HG03378 (cell line): ENCODE data around the gene PDPK1.

Experiments used
- ATAC-seq: cut with Tn5 transposase; IDR thresholded peaks from one replicate; pipeline ENCODE4 v1.9.1; 2021; ENCODE audit warnings: mild to moderate bottlenecking, moderate library complexity; ENCODE audit not compliant: unreplicated experiment

The PDPK1 gene

DNA sequence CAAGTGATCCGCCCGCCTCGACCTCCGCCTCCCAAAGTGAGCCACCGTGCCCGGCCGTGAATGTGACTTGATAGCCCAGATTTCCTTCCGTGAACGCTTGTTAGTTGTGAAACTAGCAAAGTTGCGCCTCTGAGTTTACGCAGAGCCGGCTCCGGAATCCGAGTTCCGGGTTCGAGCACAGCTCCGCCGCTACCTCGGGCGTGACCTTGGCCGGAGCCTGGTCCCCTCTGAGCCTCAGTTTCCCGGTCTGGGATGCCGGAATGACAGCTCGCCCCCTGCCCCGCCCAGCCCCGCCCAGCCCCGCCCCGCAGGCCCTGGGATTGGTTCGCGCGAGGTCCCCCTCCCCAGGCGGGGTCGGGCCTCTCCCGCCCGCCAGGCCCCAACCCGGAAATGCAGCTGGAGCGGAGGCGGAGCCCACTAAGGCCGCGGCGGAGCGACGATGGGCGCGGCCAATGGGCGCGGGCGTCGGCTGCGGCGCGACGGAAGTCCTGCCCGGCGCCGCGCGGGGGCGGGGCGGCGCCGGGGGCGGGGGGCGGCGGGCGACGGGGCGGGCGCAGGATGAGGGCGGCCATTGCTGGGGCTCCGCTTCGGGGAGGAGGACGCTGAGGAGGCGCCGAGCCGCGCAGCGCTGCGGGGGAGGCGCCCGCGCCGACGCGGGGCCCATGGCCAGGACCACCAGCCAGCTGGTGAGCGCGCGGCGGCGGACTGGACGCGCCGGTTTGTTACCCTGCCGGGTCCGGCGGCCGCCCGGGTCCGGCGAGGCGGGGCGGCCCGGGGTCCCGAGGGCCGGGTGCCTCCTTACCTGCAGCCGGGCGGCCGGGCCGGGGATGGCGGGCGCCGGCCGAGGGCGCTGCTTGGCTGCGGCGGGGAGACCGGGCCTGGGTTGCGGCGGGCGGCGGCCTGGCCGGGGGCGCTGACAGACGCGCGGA lies at the start of gene PDPK1:
Gene PDPK1, plus strand, starts transcription at position 571 of the 929 bp plus-strand sequence. Its CDS starts 92 bp downstream, at position 663.
- peak; percentile 45 for ATAC-seq

DNA sequence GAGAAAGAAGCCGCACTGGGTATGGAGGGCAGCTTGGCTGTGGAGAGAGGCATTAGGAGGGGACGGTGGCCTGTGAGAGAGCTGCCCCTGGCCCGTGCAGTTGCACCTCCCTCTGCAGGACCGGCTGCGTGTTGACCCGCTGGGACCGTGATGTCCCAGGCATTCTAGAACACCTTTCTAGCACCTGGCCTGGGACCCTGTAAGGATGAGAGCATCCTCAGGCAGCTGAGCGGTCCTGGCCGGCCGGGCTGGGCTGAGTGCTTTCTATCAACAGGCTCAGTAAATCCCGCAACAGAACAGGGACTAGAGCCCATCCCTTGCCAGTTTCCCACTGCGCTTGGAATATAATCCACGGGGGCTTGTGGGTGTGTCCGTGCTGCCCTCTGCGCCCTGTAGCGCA lies 48.2 kb upstream of the PDPK1 start:
- no peak for ATAC-seq

DNA sequence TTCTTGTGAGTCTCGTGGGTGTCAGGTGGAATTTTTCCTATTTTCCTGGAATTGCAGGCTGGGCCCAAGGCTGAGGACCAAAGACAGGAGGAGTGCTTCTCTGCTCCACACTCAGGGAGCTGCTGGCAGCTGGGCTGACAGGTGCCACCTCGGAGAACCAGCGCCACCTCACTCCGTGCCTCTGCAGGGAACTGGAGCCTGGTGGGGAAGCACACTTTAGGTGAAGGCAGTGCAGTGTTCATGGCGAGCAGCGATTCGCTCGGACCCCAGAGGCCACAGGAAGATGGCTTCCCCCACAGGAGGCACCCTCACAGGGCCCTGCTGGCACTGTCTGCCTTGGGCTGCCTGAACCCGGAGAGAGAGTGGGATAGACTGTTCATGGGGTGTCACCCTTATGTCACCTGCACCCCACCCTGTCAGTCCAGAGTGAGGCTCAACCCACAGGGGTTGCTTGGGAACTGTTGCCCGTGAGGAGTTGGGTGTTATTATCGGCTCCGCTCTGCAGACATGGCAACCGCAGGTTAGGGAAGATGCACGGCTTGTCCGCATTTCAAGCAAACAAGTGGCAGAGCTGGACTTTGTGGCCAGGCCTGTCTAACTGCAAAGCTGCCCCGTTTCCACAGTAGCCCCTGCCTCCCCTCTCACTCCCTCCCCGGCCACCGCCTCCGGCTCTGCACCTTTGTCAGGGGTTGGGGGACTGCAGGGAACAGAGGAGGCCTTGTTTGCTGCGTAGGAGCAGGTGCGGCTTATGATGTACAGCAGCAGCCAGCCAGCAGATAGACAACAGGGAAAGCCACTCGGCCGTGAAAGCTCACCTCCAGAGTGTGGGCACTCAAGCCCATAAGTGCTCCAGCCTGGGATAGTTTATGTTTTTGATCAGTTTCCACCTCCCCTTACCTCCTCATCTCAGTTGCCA lies 47.4 kb upstream of the PDPK1 start:
- no peak for ATAC-seq

DNA sequence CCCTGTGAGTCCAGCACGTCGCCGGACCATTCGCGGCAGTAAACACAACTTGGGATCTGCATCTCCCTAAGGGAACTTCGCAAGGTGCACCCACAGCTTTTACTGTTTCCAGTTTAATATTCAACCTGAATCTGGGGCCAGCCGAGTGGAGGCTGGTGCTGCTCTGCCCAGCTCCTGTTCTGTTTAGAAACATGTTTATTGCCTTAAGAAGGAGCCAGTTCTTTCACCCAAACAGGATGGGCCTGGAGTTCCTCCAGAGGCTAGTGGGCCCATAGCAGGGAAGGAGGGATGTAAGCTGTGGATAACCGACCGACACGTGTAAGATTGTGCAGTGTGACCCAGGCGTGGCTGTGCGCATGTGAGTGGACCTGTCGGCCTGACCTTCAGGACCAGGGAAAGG lies 45.5 kb upstream of the PDPK1 start:
- ATAC-seq = no peak

DNA sequence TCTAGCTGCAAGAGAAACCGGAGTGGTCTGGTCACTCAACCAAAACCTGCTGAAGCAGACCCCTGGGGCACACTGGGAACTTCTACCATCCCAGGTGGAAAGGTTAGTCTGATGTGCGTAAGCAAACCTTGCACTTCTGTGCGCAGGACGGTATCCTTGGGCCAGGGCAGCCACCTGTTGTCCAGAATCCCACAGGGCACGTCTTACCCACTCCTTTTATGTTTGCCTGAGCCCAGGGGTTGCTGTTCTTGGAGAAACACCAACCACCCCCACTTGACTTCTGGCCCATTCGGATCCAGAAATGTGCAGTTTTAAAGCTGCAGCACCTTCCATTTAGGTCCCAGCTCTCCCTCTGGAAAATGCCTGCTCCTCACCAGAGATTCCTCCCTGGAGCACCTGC lies 44.2 kb upstream of the PDPK1 start:
- no peak for ATAC-seq

DNA sequence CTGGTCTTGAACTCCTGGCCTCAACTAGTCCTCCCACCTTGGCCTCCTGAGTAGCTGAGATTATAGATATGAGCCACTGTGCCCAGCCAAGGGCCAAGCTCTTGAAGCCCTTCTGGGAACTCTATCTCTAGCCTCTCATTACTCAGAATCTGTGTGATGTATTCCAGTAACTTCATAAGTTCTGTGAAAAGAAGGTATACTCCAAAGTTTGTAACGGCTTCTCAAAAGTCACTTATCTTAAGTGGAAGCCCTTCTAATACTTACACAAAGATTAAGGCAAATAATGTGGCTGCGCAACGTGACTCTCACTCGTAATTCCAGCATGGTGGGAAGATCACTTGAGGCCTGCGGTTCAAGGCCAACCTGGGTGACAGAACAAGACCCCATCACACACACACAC lies 43.2 kb upstream of the PDPK1 start:
- no peak for ATAC-seq

DNA sequence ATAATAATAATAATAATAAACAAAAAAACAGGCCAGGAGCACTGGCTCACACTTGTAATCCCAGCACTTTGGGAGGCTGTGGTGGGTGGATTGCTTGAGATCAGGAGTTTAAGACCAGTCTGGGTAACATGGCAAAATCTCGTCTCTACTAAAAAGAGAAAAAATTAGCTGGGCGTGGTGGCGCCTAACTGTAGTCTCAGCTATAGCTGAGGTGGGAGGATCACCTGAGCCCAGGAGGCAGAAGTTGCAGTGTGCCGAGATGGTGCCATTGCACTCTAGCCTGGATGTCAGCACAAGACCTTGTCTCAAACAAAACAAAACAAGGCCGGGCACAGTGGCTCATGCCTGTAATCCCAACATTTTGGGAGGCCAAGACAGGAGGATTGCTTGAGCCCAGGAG lies 42.8 kb upstream of the PDPK1 start:
- ATAC-seq = no peak

DNA sequence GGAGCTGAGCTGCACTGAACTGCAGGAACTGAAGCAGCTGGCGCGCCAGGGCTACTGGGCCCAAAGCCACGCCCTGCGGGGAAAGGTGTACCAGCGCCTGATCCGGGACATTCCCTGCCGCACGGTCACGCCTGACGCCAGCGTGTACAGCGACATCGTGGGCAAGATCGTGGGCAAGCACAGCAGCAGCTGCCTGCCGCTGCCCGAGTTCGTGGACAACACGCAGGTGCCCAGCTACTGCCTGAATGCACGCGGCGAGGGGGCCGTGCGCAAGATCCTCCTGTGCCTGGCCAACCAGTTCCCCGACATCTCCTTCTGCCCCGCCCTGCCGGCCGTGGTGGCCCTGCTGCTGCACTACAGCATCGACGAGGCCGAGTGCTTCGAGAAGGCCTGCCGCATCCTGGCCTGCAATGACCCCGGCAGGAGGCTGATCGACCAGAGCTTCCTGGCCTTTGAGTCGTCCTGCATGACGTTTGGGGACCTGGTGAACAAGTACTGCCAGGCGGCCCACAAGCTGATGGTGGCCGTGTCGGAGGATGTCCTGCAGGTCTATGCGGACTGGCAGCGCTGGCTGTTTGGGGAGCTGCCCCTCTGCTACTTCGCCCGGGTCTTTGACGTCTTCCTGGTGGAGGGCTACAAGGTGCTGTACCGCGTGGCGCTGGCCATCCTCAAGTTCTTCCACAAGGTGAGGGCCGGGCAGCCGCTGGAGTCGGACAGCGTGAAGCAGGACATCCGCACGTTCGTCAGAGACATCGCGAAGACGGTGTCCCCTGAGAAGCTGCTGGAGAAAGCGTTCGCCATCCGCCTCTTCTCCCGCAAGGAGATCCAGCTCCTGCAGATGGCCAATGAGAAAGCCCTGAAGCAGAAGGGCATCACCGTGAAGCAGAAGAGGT lies 41.4 kb upstream of the PDPK1 start:
- no peak for ATAC-seq

DNA sequence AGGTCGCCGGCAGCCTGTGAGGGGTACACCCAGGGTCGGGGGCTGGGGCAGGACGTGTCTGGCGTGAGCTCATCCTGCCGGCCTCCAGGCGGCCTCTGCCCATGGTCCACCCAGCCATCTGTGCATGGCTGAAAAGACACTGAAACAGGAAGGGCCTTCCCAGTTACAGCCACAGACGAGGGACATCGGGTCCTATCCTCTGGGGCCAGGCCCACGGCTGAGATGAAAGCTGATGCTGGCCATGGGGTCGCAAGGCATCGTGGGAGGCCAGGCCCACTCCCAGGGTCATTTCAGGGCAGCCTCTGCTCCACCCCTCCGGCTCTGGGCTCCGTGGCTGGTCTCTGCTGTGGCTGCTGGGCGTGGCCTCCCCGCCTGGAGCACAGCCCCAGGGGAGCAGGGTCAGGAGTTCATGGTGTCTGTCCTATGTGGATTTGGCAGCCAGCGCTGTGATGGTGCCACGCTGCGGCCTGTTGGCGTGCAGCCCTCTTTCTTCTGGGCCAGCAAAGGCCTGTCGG lies 40.6 kb upstream of the PDPK1 start:
- no peak for ATAC-seq

DNA sequence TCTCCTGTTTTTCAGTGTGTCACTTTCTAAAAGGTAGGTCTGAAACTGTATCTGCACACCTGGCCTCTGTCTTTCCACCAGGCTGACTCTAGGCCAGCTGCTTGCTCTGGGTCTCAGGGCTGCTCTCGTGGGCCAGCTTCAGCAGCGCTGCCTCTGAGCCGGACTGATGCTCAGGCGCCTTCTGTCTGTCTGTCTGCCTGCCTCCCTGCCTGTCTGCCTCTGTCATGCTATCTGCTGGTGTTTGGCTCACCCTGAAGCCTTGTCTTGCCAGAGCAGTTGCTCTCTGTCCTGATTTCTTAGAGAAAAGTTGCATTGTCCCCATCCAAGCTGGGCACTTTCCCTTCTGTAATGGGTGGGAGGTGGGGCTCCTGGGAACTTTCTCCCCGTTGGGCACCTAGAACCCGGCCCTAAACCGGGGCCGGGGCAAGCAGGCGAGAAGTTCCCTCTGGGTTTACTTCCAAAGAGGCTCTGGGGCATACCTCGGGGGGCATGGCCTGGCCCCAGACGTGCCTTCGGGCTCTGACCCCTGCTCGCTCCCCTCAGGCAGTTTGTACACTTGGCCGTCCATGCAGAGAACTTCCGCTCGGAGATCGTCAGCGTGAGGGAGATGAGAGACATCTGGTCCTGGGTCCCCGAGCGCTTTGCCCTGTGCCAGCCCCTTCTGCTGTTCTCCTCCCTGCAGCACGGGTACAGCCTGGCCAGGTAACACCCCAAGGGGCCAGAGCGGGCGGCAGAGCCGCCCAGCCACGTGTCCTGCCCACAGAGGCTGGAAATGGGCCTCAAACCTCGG lies 39.9 kb upstream of the PDPK1 start:
- no peak for ATAC-seq

DNA sequence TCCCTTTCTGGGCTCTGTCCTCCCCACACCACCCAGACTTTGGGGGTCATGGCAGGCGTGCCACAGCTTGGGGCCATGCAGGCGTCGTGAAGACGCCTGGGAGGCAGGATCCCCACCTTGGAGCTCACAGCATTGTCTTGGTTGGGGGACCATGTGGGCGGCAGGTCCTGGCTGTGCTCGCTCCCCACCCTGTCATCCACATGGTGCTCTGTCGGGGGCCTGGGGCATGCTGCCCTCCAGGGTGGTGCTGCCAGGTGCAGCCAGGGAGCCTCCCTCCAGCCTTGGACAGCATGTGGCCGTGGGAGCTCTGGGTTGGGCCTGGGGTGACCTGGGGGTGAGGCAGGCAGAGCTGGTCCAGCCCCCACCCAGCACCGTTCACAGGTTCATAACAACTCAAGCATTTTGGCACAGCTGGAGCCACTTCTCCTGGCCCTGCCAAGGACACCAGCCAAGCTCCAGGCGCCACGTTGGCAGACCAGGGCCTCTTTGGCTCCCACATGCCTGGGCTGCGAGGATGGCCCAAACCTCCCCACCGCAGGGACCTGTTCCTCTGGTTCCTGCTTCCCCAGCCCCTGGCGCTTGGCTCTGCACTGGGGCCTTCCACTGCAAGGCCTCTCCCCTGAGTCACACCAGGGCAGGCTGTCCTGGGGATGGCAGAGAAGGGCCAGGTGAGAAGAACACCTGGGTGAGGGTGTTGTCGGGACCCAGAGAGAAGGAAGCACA lies 39.1 kb upstream of the PDPK1 start:
- ATAC-seq = no peak

DNA sequence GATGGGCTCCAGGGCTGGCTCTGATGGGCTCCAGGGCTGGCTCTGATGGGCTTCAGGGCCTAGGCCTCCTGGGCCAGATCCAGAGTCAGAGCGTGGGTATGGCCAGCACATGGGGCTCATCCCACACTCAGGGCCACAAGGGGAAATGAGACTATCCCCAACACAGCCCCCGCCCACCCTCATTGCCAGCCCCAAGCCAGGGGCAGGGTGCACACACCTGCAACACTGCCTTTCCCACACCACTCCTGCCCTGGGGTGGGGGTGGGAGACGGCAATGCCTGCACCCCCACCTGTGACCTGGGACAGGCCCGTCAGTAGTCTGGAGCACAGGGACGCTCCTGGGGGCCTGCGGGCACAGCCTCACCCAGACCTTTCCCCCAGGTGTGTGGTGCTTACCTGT lies 38.4 kb upstream of the PDPK1 start:
- no peak for ATAC-seq

DNA sequence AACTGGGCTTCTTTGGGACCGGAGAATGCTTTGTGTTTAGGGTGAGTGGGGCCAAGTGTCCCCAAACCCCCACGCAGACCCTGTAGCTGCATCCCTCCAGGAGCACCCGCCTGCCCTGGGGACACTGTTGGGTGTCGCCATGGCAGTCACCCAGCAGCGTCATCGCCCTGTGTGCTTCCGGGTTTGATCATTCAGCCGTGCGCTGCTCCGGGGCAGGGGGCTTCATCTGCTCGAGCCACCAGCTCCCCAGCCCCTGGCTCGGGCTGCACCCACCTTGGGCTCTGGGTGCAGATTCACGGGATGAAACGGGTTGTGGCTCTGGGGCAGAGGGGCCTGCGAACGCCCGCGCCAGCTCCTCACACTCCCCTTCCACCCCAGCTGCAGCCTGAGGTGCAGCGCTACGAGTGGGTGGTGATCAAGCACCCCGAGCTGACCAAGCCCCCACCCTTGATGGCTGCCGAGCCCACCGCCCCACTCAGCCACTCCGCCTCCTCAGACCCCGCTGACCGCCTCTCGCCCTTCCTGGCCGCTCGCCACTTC lies 37.9 kb upstream of the PDPK1 start:
- ATAC-seq = no peak

DNA sequence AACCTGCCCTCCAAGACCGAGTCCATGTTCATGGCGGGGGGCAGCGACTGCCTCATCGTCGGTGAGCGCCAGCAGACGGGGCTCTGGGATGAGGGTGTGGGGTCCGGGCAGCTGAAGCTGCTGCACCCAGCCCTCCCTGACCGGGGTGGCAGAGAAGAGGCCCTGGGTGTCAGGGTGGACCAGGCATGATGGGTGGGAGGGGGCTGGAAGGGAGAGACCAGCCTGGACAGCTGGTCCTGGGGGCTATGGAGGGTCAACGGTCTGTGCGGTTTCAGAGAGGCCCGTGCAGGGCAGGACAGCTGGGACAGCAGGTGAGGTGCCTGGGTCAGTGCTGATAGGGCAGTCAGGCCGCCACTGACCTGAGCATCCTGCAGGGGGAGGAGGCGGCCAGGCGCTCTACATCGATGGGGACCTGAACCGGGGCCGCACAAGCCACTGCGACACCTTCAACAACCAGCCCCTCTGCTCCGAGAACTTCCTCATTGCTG lies 37.3 kb upstream of the PDPK1 start:
- no peak for ATAC-seq

DNA sequence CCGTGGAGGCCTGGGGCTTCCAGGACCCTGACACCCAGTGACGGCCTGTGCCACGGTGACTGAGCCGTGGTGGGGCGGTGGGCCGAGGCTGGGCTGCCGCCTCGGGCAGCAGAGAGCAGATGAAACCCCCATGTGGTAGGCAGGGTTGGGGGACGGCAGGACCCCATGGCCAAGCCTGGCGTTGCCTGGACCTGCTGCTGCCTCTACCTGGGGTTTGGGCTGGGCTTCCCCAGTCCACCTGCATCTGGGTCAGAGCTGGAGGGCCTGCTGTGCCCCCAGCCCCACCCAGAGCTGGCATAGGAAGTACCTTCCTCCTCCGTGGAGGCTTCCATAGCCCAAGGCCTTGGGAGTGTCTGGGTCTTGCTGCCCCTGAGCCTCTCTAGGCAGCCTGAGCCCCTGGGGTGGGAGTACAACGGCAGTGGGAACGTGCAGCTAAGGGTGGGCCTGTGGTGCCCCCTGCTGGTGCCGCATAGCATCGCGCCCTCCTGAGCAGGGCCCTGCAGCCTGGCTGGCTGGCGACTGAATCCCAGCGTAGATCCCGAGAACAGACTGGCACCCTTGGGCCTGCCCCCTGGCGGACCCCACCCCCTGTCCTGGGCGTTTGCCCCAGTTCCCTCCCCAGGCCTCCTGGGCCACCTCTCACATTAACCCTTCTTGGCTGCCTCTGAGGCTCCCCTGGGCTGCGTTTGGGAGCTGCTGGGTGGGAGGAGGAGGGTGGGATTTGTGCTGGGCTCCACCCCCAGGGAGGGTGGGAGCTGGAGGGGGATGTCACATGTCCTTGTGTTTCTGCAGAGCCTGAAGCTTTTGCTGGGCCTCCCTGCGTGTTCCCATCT lies 36.7 kb upstream of the PDPK1 start:
- ATAC-seq = no peak

DNA sequence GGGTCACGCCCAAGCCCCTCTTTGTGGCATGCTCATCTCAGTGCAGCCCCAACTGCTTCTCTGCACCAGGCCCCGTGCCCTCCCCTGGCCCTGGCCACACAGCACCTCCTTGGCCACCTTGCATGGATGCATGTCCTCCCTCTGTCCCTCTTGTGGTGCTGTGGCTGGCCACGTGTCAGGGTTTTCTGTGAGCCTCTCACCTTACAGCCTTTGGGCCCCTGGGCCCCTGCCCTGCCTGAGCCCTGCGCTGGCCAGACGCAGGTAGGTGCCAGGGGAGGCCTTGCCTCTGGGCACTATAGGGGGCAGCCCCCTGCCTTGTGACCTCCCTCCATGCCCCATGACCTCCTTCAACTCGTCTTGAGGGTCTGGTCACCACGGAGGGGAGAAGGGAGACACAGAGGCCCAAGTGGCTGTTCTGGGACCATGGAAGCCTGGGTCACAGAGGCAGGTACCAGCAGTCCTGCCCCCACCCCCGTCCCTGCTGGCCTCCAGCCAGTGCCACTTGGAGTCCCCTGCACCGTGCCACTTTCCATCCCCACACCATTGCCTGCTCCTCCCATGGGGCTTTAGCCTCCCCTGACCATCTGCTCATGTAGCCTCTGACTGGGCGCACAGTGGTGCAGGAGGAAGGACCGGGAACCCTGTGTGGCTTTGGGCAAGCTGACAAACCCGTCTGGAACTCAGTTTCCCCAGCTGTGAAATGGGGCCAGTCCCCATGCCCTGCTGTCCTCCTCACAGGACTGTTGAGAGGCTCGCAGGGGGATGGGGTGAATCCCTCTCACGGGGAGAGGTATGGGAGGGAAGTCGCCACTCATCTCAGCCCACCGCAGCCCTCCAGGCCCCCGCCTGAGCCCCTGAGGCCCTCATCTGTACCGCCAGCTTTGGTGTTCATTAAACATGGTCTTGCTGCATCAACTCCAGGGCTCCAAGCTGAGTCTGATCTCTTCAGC lies 35.6 kb upstream of the PDPK1 start:
- no peak for ATAC-seq

DNA sequence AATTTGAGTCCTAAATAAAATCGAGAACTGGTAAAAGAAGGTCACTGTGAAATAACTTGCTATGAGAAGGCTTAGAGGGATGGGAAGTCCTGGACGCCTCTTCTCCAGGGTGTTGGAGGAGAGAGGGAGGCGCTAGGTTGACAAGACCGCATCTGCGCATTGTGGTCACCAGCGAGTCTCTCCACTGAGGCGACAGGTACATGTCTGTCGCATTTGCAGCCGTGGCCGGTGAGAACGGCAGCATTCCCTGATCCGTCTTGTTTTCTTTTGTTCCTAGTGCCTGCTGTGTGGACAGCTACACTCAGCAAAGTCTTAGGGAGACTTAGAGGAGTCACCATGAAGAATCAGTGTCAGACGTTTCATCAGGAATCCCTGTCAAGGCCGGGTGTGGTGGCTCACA lies 32.1 kb upstream of the PDPK1 start:
- no peak for ATAC-seq
